ENCODE results near the gene MTX3. TPM values are rescaled to one million over a fixed set of nuclear protein-coding genes. Genes with fewer than 3 reads are reported as not detected.

MTX3 gene
- total RNA-seq, 1 donor: 17.7 TPM

- Histone ChIP-seq H3K9me3 (ENCODE audit: low read depth, low read length) (no peaks in the 10 kb centered on the region), H2AFZ (ENCODE audit: low read length) (peak overlapping the region; percentile 92), H3K36me3 (ENCODE audit: insufficient read depth, low read length) (peaks cover 24% of the 10 kb centered on the region), H3K27me3 (ENCODE audit: insufficient read depth, low read length) (no peaks in the 10 kb centered on the region), H3K4me2 (ENCODE audit: insufficient read depth, low read length) (peak overlapping the region; percentile 95), H3K27ac (ENCODE audit: low read depth, low read length) (peak overlapping the region; percentile 71), H3K4me3 (ENCODE audit: insufficient read depth, low read length) (peak overlapping the region; percentile 98), H3K4me1 (ENCODE audit: insufficient read depth, low read length) (peaks cover 23% of the 10 kb centered on the region), H3K79me2 (ENCODE audit: insufficient read depth, low read length) (peaks cover 9% of the 10 kb centered on the region), H4K20me1 (ENCODE audit: insufficient read depth, low read length) (no peaks in the 10 kb centered on the region)
- no peak for TF ChIP-seq CTCF (IDR thresholded peaks at IDR 0.05; ENCODE audit: extremely low read depth, low read depth, low read length)
- no peak for DNase-seq (ENCODE audit: insufficient read length, low spot score, missing footprints)
Observed at GRCh38 chr5:79990205-79990597, 861 bp downstream of the MTX3 start.

GRCh38 chr5:79986260-79986659, 4.8 kb downstream of the MTX3 start:
- Histone ChIP-seq H3K79me2 (ENCODE audit: insufficient read depth, low read length) (peaks cover 7% of the 10 kb centered on the region), H3K4me1 (ENCODE audit: insufficient read depth, low read length) (peaks cover 7% of the 10 kb centered on the region), H4K20me1 (ENCODE audit: insufficient read depth, low read length) (no peaks in the 10 kb centered on the region), H3K4me2 (ENCODE audit: insufficient read depth, low read length) (no peak overlapping the region), H3K4me3 (ENCODE audit: insufficient read depth, low read length) (no peak overlapping the region), H3K27me3 (ENCODE audit: insufficient read depth, low read length) (no peaks in the 10 kb centered on the region), H3K27ac (ENCODE audit: low read depth, low read length) (no peak overlapping the region), H3K9me3 (ENCODE audit: low read depth, low read length) (no peaks in the 10 kb centered on the region), H2AFZ (ENCODE audit: low read length) (no peak overlapping the region), H3K36me3 (ENCODE audit: insufficient read depth, low read length) (peaks cover 54% of the 10 kb centered on the region)
- DNase-seq (ENCODE audit: insufficient read length, low spot score, missing footprints): no peak
- TF ChIP-seq CTCF (IDR thresholded peaks at IDR 0.05; ENCODE audit: extremely low read depth, low read depth, low read length): no peak

GRCh38 chr5:79985288-79985687, 5.8 kb downstream of the MTX3 start:
- no peak overlapping the region for H3K4me3 ChIP-seq (ENCODE audit: insufficient read depth, low read length)
- no peak overlapping the region for H3K4me2 ChIP-seq (ENCODE audit: insufficient read depth, low read length)
- DNase-seq (ENCODE audit: insufficient read length, low spot score, missing footprints): no peak
- no peaks in the 10 kb centered on the region for H3K9me3 ChIP-seq (ENCODE audit: low read depth, low read length)
- H3K79me2 ChIP-seq (ENCODE audit: insufficient read depth, low read length): peaks cover 2% of the 10 kb centered on the region
- H3K27me3 ChIP-seq (ENCODE audit: insufficient read depth, low read length): no peaks in the 10 kb centered on the region
- H2AFZ ChIP-seq (ENCODE audit: low read length): no peak overlapping the region
- H3K4me1 ChIP-seq (ENCODE audit: insufficient read depth, low read length): peaks cover 3% of the 10 kb centered on the region
- peaks cover 62% of the 10 kb centered on the region for H3K36me3 ChIP-seq (ENCODE audit: insufficient read depth, low read length)
- TF ChIP-seq CTCF (IDR thresholded peaks at IDR 0.05; ENCODE audit: extremely low read depth, low read depth, low read length): no peak
- H4K20me1 ChIP-seq (ENCODE audit: insufficient read depth, low read length): no peaks in the 10 kb centered on the region
- H3K27ac ChIP-seq (ENCODE audit: low read depth, low read length): no peak overlapping the region

GRCh38 chr5:79984363-79984762, 6.7 kb downstream of the MTX3 start:
- no peak for DNase-seq (ENCODE audit: insufficient read length, low spot score, missing footprints)
- no peaks in the 10 kb centered on the region for H3K4me1 ChIP-seq (ENCODE audit: insufficient read depth, low read length)
- H3K79me2 ChIP-seq (ENCODE audit: insufficient read depth, low read length): no peaks in the 10 kb centered on the region
- no peaks in the 10 kb centered on the region for H3K27me3 ChIP-seq (ENCODE audit: insufficient read depth, low read length)
- no peak overlapping the region for H3K4me3 ChIP-seq (ENCODE audit: insufficient read depth, low read length)
- TF ChIP-seq CTCF (IDR thresholded peaks at IDR 0.05; ENCODE audit: extremely low read depth, low read depth, low read length): no peak
- H3K27ac ChIP-seq (ENCODE audit: low read depth, low read length): no peak overlapping the region
- H4K20me1 ChIP-seq (ENCODE audit: insufficient read depth, low read length): no peaks in the 10 kb centered on the region
- no peak overlapping the region for H2AFZ ChIP-seq (ENCODE audit: low read length)
- H3K4me2 ChIP-seq (ENCODE audit: insufficient read depth, low read length): no peak overlapping the region
- no peaks in the 10 kb centered on the region for H3K9me3 ChIP-seq (ENCODE audit: low read depth, low read length)
- H3K36me3 ChIP-seq (ENCODE audit: insufficient read depth, low read length): peaks cover 63% of the 10 kb centered on the region

Measured in osteoblast (primary cell).